ENCODE results near the gene NLGN2. TPM values are rescaled to one million over a fixed set of nuclear protein-coding genes. Genes with fewer than 3 reads are reported as not detected.

NLGN2 gene
- total and polyA plus RNA-seq, 2 of the 8 experiments (the other 6 are each of a cell fraction or from before 2014, with no cell fraction given) = 21.2 to 62.8 TPM

GRCh38 chr17:7426896-7427489 lies 19.3 kb downstream of the NLGN2 start (continued):
- TF ChIP-seq CHD7 (IDR thresholded peaks at IDR 0.05; ENCODE audit: insufficient replicate concordance, low read length) (no peak), TEAD4 (IDR thresholded peaks at IDR 0.05; ENCODE audit: low read depth, low read length) (no peak), TAF1 (IDR thresholded peaks at IDR 0.05; ENCODE audit: low read depth, low read length) (no peak), JUN (IDR thresholded peaks at IDR 0.05; ENCODE audit: low read depth, low read length) (no peak), RFX5 (IDR thresholded peaks at IDR 0.05; ENCODE audit: borderline replicate concordance, low read depth, low read length) (no peak), TCF12 (IDR thresholded peaks at IDR 0.05; ENCODE audit: low read depth, low read length) (no peak), SP4 (IDR thresholded peaks at IDR 0.05; ENCODE audit: low read length) (no peak), CHD2 (IDR thresholded peaks at IDR 0.05; ENCODE audit: low read length) (no peak), BRCA1 (IDR thresholded peaks at IDR 0.05; ENCODE audit: low read depth, low read length) (no peak), NRF1 (IDR thresholded peaks at IDR 0.05; ENCODE audit: low read depth, low read length) (no peak)
